ENCODE results near the gene CFAP141. TPM values are rescaled to one million over a fixed set of nuclear protein-coding genes. Genes with fewer than 3 reads are reported as not detected.
A peak's percentile ranks its signal among the peaks of the same experiment; 100 is the strongest.

The CFAP141 gene
- total RNA-seq, 1 experiment from 2014 or later = not detected

DNA sequence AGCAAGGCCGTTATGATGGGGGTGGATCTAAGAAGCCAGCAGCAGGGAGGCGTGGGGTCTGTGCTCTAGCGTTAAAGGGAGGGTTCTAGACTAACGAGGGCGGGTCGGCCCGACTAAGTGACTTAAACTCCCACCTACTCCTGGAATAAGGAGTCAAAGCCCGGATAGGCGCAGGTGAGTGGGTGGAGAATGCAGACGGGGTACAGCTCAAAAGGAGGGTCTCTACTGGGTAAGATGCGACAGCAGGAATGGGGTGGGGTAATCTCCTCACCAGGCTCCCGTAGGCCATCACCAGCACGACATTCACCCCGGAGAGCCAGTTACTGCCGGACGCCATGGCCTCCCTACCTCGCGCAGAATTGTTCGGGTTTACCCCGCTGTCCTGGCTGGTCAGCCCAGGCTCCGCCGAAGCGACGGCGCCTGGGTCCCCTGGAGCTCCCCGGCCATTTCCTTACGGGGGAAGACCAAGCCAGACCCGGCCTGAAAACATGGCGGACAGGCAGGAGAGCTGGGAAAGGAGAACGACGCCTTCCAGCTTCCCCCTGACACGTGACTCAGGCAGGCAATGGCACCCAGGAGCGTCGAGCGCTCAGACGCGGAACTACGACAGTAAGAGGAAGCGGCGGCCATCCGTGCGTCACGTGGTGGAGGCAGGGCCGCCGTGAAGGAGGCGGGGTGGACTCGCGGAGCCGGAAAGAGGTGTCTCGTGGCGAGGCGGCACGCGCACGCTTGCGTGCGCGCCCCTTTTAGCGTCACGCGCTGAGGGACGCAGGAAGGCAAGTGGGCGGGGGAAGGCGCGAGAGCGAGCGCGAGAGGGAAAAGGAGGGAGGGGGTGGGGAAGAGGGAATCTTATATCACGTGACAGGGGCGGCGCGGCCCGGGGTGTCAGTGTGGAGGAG is 14.2 kb upstream of the CFAP141 start, which contains the start of gene UBAP2L:
TSS of gene UBAP2L (plus strand) at position 885 of the 899 bp plus-strand sequence. CDS start 4,169 bp downstream, outside the sequence.
- Histone ChIP-seq H4K20me1 (ENCODE audit: insufficient read depth) (peaks cover 10% of the 10 kb centered on the region; the same call in 1 of the 2 replicates), H3K27me3 (ENCODE audit: insufficient read depth, low read length) (no peaks in the 10 kb centered on the region), H3K27ac (ENCODE audit: low read depth, low read length) (peak within 1 kb of the TSS; percentile 90), H3K4me2 (ENCODE audit: low read length) (peak within 1 kb of the TSS; percentile 85), H3K9me2 (ENCODE audit: insufficient read depth) (no peaks in the 10 kb centered on the region), H3K9ac (ENCODE audit: low read length) (peak within 1 kb of the TSS; percentile 95), H3K4me1 (ENCODE audit: control insufficient read depth in 1 of 2, insufficient read depth in 2 of 2, low read length in 2 of 2) (peaks cover 8 to 20% of the 10 kb centered on the region in 2 experiments; a peak in 3 of 4 replicates), H3K4me3 (replicated peaks in 1 of 2; ENCODE audit: low read depth in 1 of 2, low read length in 2 of 2) (peak within 1 kb of the TSS; percentile 81 to 99), H2AFZ (ENCODE audit: low read depth, low read length, poor library complexity, severe bottlenecking) (no peak within 1 kb of the TSS), H3K9me3 (ENCODE audit: control insufficient read depth in 1 of 2, insufficient read depth in 1 of 2, low read depth in 1 of 2, low read length in 2 of 2) (no peaks in the 10 kb centered on the region), H3K36me3 (ENCODE audit: control insufficient read depth in 1 of 2, insufficient read depth in 2 of 2, low read length in 2 of 2) (peaks cover 10 to 30% of the 10 kb centered on the region in 2 experiments), H3K79me2 (ENCODE audit: insufficient read depth, low read length) (peaks cover 92% of the 10 kb centered on the region)
- ChIA-PET POLR2A (interaction anchor here (0.6 to 1.1 kb wide), 6 partner anchors 11 to 230 kb away, joined by 3 to 9 read pairs (median 4); partner anchors contain the start of gene RPS27), RAD21 (ENCODE audit: low non-redundant PET in 1 of 2, low total read pairs in 2 of 2, uncharacterized antibody in 2 of 2, unreplicated experiment in 2 of 2) (no interaction called here), CTCF (interaction anchor here (0.7 to 1.3 kb wide), 2 partner anchors 19 to 21 kb away, joined by 3 to 5 read pairs; no protein-coding TSS in a partner anchor)
- BruUV-seq (replicated peaks) = TSS peak; percentile 69
- ATAC-seq = peak; percentile 91
- intact Hi-C loops (cut with micrococcal nuclease) = loop anchor here (1.0 kb wide), 1 partner anchor 37 kb away; no protein-coding TSS in a partner anchor
- DNase-seq (ENCODE audit: low read depth, low spot score) = peak; percentile 98
- TF ChIP-seq SRF (IDR thresholded peaks at IDR 0.05; ENCODE audit: low read depth) (no peak), RAD21 (IDR thresholded peaks at IDR 0.05; ENCODE audit: low read depth) (no peak), JUND (IDR thresholded peaks at IDR 0.05) (no peak), EGR1 (IDR thresholded peaks at IDR 0.05; ENCODE audit: low read depth) (peak; percentile 62), CBX3 (IDR thresholded peaks at IDR 0.05; ENCODE audit: low read depth) (no peak; the same call in 1 of the 2 replicates), EZH2phosphoT487 (IDR thresholded peaks at IDR 0.05; ENCODE audit: borderline replicate concordance) (no peak), SP1 (IDR thresholded peaks at IDR 0.05; ENCODE audit: low read depth) (peak; percentile 86), ZNF274 (IDR thresholded peaks at IDR 0.05; ENCODE audit: low read depth, low read length) (no peak), POLR2A (IDR thresholded peaks at IDR 0.05; ENCODE audit: borderline replicate concordance, extremely low read depth, insufficient read depth, insufficient read length) (peak; percentile 52), FOSL1 (IDR thresholded peaks at IDR 0.05; ENCODE audit: low read depth) (no peak), ZFX (IDR thresholded peaks at IDR 0.05) (peak; percentile 7; the same call in 1 of the 2 replicates), POLR2AphosphoS5 (IDR thresholded peaks at IDR 0.05; ENCODE audit: low read depth, low read length) (peak; percentile 84), YY1 (IDR thresholded peaks at IDR 0.05; ENCODE audit: extremely low read depth, insufficient replicate concordance, low read depth, low read length) (peak; percentile 93), EZH2 (IDR thresholded peaks at IDR 0.05) (no peak)
- TF ChIP-seq, protein P1, sequence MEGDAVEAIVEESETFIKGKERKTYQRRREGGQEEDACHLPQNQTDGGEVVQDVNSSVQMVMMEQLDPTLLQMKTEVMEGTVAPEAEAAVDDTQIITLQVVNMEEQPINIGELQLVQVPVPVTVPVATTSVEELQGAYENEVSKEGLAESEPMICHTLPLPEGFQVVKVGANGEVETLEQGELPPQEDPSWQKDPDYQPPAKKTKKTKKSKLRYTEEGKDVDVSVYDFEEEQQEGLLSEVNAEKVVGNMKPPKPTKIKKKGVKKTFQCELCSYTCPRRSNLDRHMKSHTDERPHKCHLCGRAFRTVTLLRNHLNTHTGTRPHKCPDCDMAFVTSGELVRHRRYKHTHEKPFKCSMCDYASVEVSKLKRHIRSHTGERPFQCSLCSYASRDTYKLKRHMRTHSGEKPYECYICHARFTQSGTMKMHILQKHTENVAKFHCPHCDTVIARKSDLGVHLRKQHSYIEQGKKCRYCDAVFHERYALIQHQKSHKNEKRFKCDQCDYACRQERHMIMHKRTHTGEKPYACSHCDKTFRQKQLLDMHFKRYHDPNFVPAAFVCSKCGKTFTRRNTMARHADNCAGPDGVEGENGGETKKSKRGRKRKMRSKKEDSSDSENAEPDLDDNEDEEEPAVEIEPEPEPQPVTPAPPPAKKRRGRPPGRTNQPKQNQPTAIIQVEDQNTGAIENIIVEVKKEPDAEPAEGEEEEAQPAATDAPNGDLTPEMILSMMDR (IDR thresholded peaks at IDR 0.05 in 2 of 3, conservative IDR thresholded peaks at IDR 0.05 in 1 of 3; ENCODE audit: borderline replicate concordance in 1 of 3, insufficient read depth in 1 of 3, low read depth in 2 of 3, low read length in 2 of 3) = no peak
- TF ChIP-seq, protein P2, sequence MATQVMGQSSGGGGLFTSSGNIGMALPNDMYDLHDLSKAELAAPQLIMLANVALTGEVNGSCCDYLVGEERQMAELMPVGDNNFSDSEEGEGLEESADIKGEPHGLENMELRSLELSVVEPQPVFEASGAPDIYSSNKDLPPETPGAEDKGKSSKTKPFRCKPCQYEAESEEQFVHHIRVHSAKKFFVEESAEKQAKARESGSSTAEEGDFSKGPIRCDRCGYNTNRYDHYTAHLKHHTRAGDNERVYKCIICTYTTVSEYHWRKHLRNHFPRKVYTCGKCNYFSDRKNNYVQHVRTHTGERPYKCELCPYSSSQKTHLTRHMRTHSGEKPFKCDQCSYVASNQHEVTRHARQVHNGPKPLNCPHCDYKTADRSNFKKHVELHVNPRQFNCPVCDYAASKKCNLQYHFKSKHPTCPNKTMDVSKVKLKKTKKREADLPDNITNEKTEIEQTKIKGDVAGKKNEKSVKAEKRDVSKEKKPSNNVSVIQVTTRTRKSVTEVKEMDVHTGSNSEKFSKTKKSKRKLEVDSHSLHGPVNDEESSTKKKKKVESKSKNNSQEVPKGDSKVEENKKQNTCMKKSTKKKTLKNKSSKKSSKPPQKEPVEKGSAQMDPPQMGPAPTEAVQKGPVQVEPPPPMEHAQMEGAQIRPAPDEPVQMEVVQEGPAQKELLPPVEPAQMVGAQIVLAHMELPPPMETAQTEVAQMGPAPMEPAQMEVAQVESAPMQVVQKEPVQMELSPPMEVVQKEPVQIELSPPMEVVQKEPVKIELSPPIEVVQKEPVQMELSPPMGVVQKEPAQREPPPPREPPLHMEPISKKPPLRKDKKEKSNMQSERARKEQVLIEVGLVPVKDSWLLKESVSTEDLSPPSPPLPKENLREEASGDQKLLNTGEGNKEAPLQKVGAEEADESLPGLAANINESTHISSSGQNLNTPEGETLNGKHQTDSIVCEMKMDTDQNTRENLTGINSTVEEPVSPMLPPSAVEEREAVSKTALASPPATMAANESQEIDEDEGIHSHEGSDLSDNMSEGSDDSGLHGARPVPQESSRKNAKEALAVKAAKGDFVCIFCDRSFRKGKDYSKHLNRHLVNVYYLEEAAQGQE (IDR thresholded peaks at IDR 0.05; ENCODE audit: low read depth) = no peak
- TF ChIP-seq, protein P3, sequence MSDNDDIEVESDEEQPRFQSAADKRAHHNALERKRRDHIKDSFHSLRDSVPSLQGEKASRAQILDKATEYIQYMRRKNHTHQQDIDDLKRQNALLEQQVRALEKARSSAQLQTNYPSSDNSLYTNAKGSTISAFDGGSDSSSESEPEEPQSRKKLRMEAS (IDR thresholded peaks at IDR 0.05) = peak; percentile 99
- TF ChIP-seq, protein P4, sequence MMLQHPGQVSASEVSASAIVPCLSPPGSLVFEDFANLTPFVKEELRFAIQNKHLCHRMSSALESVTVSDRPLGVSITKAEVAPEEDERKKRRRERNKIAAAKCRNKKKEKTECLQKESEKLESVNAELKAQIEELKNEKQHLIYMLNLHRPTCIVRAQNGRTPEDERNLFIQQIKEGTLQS (IDR thresholded peaks at IDR 0.05) = no peak

All from HCT116 (cell line).